OCI-M2 (cell line): ENCODE results near the gene F2R.
"Not testable (repeated sequence)": the region's sequence is repeated elsewhere in the genome, so short reads cannot be mapped to it uniquely, and the experiment has no call there.

ENCODE experiments used
- DNase-seq: peaks from one replicate; lab custom pipeline; 2025; ENCODE audit not compliant: unreplicated experiment; lab: John Stamatoyannopoulos, UW

The F2R gene

DNA sequence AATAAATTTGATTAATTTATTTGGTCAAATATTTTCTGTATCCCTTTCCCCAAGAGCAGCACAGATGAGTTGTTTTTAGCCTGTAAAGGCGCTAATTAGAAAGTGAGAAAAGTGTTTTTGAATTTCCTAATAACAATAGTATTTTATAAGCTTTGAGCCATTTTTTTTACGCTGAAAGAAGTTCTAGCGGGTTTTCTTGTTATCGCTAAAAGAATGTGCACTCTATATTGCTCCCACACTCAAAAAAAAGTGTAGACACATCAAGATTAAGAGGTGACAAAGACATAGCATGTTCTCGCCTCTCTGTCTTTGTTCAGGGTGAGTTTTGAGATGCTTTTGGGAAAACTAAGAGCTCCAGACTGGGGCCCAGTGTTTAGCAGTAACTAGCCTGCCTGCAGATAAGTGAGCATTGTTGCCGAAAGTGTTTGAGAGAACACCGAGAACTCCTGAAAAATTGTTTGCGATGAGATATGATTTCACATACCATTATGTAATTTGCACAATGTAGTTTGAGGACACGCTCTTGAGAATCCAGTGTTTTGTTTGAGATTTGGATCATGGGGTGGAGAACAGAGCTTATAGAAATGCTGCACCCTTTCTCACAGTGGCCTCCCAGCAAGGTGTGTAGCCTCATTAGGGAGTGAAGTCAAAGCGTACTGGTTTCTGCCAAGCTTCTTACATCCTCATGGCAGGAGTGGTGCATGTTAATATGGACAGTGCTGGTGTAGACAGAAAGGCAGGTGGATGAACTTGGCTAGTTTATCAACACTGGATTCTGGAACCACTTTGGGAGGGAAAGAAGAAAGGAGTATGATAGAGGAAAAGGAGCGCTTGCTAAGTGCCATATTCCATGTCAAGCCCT lies 1.5 kb downstream of the F2R start:
- no peak for DNase-seq

DNA sequence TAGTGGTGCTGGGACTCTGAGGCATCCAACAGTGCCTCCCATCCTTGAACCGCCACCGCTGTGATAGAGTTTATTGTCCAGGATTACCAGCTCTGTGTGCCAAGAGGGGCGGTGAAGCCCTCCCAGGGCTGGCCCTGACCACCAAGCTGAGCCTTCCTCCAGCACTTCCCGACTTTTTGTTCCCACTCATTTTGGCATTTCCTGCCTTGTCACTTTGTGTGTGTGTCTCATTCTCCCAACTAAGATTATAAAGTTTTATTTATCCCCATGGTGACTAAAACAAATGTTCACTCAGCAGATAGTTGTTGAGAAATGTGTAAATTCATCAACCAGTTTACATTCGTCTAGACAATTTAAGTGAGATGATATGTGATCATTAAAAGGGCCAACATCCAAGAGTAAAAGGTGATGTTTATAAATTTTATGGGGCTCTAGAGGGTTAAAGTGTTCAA lies 2.5 kb downstream of the F2R start:
- no peak for DNase-seq

- no peak for DNase-seq
These were observed 3.0 kb downstream of the F2R start for GRCh38 chr5:76718880-76719279.

- no peak for DNase-seq
These were observed 5.2 kb downstream of the F2R start for GRCh38 chr5:76720988-76721569.

DNA sequence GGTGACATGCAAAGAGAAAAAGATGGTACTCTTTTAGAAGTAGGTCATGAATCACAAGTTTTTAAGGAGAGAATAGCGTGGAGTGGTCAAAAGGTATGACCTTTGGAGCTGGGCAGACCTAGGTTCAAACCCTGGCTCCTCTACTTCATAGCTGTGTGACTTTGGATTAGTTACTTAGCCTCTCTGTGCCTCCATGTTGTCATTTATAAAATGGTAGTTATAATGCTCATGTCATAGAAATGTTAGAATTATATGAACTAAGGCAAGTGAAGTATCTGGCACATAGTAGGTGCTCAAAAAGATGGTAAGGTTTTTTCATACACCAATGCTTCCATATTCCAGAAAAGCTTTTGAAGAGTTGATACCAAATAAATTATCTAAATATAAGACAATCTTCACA lies 7.3 kb downstream of the F2R start:
- no peak for DNase-seq

DNA sequence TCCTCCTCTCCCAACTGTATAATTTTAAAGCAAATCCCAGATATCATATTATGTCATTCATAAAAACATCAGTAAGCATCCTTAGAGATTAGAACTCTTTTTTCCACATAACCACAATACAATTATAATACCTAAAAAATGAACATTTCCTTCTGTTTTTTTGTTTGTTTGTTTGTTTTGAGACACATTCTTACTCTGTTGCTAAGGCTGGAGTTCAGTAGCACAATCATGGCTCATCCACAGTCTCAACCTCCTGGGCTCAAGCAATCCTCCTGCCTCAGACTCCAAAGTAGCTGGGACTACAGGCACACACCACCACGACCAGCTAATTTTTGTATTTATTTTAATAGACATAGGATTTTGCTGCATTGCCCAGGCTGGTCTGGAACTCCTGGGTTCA lies 8.0 kb downstream of the F2R start:
- no peak for DNase-seq

DNA sequence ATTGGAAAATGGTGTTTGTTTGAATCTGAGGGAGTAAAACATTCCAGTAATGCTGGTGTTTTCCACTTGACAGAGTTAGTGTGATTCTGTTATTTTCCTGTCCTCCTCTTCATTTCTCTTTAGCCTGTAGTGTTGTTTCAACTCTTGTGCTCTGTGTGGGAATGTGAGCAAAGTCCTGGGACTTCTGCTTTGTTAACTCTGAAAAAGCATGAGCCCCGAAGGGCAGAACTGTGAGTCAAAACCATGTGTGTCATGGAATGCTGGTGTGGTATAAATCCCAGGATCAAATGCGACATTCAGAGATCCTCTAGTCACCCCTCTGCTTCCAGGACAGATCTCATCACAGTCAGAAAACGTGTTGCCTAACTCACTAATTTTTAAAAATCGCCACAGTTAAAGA lies 8.9 kb downstream of the F2R start:
- DNase-seq: no peak

DNA sequence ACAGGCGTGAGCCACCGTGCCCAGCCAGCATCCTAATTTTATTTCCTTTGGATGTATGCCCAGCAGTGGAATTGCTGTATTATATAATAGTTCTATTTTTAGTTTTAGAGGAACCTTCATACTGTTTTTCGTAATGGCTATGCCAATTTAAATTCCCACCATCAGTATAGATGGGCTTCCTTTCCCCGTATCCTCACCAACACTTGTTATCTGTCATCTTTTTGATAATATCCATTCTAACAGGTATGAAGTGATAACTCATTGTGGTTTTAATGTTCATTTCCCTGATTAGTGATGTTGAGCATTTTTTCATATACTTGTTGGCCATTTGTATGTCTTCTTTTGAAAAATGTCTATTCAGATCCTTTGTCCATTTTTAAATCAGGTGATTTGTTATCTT lies 13.0 kb downstream of the F2R start:
- DNase-seq: no peak

- DNase-seq: no peak
These were observed 13.7 kb downstream of the F2R start for GRCh38 chr5:76729373-76730290.

GRCh38 chr5:76732405-76733048 lies 16.6 kb downstream of the F2R start:
- no peak for DNase-seq

- DNase-seq: no peak
These were observed 17.1 kb downstream of the F2R start for GRCh38 chr5:76733049-76733417.

- no peak for DNase-seq
These were observed 20.0 kb downstream of the F2R start for GRCh38 chr5:76735762-76736545.

- DNase-seq: no peak
These were observed 21.0 kb downstream of the F2R start for GRCh38 chr5:76736679-76737556.

DNA sequence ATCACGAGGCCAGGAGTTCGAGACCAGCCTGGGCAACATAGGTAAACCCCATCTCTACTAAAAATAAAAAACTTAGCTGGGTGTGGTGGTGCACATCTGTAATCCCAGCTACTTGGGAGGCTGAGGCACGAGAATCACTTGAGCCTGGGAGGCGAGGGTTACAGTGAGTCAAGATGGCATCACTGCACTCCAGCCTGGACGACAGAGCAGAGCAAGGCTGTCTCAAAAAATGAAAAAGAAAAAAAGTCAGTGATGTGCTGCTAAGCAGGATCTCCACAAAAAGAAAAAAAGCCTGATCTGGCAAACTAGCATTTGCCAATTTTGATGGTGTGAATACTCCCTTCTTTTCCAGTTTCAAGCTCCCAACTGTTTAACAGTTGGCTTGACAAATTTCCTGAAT lies 21.9 kb downstream of the F2R start:
- no peak for DNase-seq

DNA sequence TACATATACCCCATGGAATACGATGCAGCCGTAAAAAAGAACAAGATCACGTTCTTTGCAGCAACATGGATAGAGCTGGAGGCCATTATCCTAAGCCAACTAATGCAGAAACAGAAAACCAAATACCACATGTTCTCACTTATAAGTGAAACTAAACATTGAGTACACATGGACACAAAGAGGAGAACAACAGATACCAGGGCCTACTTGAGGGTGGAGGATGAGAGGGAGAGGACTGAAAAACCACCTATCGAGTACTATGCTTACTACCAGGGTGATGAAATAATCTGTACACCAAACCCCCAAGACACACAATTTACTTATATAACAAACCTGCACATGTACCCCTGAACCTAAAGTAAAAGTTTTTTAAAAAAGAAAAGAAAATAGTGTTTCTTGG lies 25.6 kb downstream of the F2R start:
- DNase-seq: not testable (repeated sequence)

GRCh38 chr5:76742583-76742982 lies 26.7 kb downstream of the F2R start:
- DNase-seq: no peak

DNA sequence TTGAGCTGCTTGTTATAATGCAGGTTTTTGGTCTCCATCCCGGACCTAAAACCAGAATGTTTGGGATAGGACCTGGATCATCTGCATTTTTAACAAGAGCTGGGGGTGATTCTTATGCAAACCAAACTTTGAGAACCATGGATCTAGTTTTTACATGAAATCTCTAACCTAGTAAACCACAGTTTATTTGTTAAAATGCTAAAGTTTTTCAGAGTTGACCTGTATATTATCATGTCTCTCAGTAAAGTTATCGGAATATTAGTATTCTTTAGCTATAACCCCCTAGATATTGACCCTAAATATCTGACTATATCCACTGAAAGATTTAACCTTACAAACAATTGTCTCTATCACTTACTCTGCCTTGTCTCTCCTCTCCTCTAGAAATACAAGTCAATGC lies 28.7 kb downstream of the F2R start:
- DNase-seq: no peak

- DNase-seq: no peak
These were observed 29.7 kb downstream of the F2R start for GRCh38 chr5:76745670-76746069.

DNA sequence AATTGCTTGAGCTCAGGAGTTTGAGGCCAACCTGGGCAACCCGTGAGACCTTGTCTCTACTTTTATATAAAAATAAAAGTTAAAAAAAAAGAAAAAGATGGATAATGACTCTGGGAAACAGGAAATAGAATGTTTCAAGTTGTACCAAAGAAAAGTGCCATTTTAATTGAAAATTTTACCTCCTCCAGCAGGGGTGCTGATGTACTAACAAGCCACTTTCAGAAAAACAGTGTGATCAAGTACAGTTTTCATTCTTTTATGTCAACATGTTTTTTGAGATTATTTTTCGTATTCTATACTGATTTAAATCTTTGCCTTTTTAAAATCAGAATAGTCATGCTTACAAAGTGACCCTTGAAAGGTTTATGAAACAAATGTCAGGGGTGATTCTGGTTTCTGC lies 30.8 kb downstream of the F2R start:
- DNase-seq: no peak
